ENCODE data around the gene NQO1.

Gene NQO1

GRCh38 chr16:69669577-69669976 is 56.8 kb downstream of the NQO1 start:
- H3K27me3 Mint-ChIP-seq: no peaks in the 10 kb centered on the region
- peaks cover 13% of the 10 kb centered on the region for H3K36me3 Mint-ChIP-seq
- no peaks in the 10 kb centered on the region for H3K9me3 Mint-ChIP-seq
- no peak overlapping the region for H3K4me3 Mint-ChIP-seq
- ATAC-seq (ENCODE audit: low read depth) (no peak), DNase-seq (ENCODE audit: low spot score in 2 of 2) (no peak)
- H3K27ac Mint-ChIP-seq: no peak overlapping the region
- no peaks in the 10 kb centered on the region for H3K4me1 Mint-ChIP-seq

DNA sequence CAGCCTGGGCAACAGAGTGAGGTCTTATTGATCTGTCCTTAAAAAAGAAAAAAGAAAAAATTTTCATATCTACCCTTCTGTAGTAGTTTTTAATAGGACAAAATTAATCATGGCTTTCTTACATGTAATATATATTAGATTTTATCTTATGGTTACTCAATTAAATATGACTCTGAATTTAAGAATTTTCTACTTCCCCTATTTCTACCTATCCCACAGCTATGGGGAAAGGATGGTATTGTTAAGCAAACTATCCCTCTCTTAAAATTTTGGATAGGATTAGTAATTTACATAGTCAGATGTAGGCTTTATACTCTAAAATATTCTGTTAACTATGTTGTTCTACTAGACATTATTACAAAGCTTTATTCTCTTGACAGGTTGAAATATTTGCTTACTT is 62.5 kb downstream of the NQO1 start:
- ATAC-seq (ENCODE audit: low read depth) (no peak), DNase-seq (ENCODE audit: low spot score in 2 of 2) (no peak)
- peaks cover 19% of the 10 kb centered on the region for H3K36me3 Mint-ChIP-seq
- no peaks in the 10 kb centered on the region for H3K27me3 Mint-ChIP-seq
- no peak overlapping the region for H3K4me3 Mint-ChIP-seq
- no peaks in the 10 kb centered on the region for H3K4me1 Mint-ChIP-seq
- no peak overlapping the region for H3K27ac Mint-ChIP-seq
- no peaks in the 10 kb centered on the region for H3K9me3 Mint-ChIP-seq

GRCh38 chr16:69662901-69663300 is 63.5 kb downstream of the NQO1 start:
- ATAC-seq (ENCODE audit: low read depth) (no peak), DNase-seq (ENCODE audit: low spot score in 2 of 2) (no peak)
- Mint-ChIP-seq H3K4me1 (no peaks in the 10 kb centered on the region), H3K27me3 (no peaks in the 10 kb centered on the region), H3K27ac (no peak overlapping the region), H3K4me3 (no peak overlapping the region), H3K36me3 (peaks cover 15% of the 10 kb centered on the region), H3K9me3 (no peaks in the 10 kb centered on the region)

DNA sequence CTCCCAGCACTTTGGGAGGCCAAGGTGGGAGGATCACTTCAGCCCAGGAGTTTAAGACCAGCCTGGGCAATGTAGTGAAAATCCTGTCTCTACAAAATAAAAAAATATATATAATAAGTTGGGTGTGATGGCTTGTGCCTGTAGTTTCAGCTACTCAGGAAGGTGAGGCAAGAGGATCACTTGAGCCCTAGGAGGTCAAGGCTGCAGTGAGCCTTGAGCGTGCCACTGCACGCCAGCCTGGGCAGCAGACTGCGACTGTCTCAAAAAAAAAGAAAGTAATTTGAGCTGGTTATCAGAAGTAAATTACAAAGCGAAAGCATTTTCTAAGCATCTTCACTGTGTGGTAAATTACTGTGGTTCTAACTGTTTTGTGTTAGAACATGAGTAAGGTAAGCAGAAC is 66.2 kb downstream of the NQO1 start:
- Mint-ChIP-seq H3K36me3 (peaks cover 15% of the 10 kb centered on the region), H3K27me3 (no peaks in the 10 kb centered on the region), H3K9me3 (no peaks in the 10 kb centered on the region), H3K4me3 (no peak overlapping the region), H3K4me1 (no peaks in the 10 kb centered on the region), H3K27ac (no peak overlapping the region)
- DNase-seq (ENCODE audit: low spot score in 2 of 2) (no peak), ATAC-seq (ENCODE audit: low read depth) (no peak)

Data from memory B cell (primary cell).